ENCODE measurements around the gene TMC4.

TMC4 gene

DNA sequence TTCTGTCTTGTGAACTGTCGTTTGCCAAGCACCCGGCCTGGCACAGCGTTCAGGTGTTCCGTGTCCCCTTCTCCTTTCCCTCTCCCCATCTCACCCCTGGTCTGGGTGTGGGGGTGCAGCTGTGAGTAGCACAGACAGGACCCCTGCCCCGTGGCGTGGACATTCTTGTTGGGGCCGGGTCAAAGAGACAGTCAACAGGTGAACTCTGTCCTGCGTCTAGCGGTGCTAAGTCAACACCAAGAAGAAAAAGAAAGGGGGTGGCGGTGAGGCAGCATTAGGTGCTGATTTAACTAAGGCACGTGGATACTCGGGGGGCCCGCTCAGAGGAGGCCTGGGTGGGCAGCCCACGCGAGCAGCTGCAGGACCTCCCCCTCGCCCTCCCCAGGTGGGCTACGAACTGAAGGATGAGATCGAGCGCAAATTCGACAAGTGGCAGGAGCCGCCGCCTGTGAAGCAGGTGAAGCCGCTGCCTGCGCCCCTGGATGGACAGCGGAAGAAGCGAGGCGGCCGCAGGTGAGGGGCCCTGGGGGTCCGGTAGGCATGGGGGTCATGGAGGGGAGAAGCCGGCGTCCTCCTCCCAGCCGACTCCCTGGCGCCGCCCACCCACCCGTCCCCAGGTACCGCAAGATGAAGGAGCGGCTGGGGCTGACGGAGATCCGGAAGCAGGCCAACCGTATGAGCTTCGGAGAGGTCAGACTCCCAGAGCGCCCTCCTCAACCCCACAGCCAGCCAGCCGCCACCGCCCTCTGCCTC, 45.1 kb downstream of the TMC4 start:
- DNase-seq: no peak

DNA sequence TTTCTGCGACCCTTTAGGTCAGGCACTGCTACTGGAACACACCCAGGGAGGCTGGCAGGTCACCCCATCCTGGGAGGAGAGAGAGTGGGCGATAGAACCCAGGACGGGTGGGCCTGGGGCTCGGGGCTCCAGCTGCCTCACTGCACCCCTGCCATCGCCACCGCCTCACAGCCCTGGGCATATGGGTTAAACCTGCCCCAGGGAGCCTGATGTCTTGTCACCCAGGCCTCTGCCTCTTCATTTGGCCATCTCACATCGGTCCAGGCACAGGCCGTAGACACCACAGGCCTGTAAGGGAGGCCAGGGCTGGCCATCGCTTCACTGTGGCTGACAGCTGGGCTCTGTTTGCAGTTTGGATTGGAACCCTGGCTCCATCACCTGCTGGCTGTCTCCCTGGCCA, 47.2 kb downstream of the TMC4 start:
- DNase-seq: no peak

GRCh38 chr19:54124393-54124792, 48.6 kb downstream of the TMC4 start:
- DNase-seq: no peak

DNA sequence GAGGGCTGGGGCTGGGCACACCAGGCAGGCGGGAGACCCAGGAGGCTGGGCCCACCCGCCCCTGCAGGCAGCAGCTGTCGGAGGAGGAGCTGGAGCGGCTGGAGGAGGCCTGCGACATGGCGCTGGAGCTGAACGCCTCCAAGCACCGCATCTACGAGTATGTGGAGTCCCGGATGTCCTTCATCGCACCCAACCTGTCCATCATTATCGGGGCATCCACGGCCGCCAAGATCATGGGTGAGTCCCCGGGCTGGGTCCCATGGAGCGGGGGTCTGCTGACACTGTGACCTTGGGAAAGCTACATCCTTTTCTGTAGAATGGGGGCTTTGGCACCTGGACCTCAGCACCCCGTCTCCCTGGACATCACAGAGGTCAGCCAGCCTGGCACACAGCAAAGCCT, 49.3 kb downstream of the TMC4 start:
- no peak for DNase-seq

DNA sequence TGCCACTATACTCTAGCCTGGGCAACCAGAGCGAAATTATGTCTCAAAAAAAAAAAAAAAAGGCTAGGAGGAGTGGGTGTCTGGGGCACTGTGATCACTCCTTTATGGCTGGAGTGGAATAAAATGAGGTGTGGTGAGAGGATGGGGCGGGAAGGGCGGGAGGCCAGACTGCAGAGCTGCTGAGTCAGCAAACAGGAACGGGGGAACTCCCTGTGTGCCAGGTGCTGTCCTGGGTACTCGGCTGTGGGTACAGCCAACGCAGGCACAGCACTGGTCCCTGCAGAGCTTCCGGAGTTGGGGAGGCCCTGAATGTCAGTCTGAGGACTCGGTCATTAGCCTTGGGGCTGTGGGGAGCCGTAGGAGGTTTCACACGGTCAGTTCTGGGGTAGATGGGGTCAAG, 51.7 kb downstream of the TMC4 start:
- DNase-seq: no peak

- DNase-seq: peak; percentile 96
Measured at GRCh38 chr19:54115109-54116063, 57.6 kb downstream of the TMC4 start, which contains the start of the genes PRPF31 and TFPT. PRPF31 (plus strand) TSS chr19:54115754; CDS start chr19:54118279, 2,525 bp downstream. TFPT (minus strand) TSS chr19:54115657; CDS start chr19:54115269, 388 bp downstream.

- peak; percentile 51 for DNase-seq
Measured at GRCh38 chr19:54114340-54115108, 58.4 kb downstream of the TMC4 start.

All from NCI-H2171 treated with DMSO at 0.1 percent for 48 hours (cell line).